WTC11 (cell line): ENCODE results near the gene DNMT3A. TPM values are rescaled to one million over a fixed set of nuclear protein-coding genes. Genes with fewer than 3 reads are reported as not detected.
A peak's percentile ranks its signal among the peaks of the same experiment; 100 is the strongest.

Experiments used
- ATAC-seq: fragments of 200-7000 bp; cut with Tn5 transposase; 2 replicates; pipeline ENCODE4 v1.10.0; 2021; ENCODE audit warnings: mild to moderate bottlenecking, moderate library complexity
- CTCF ChIA-PET: fragments of 300-600 bp; sonication (Branson Sonifier 250); formaldehyde crosslinking; loops from one replicate; lab custom pipeline; 2021; ENCODE audit warnings: antibody characterized with exemption; lab: Charles Lee
- POLR2A ChIA-PET: fragments of 350-600 bp; sonication (Branson Sonifier 250); formaldehyde crosslinking; loops from one replicate; lab custom pipeline; 2021; ENCODE audit warnings: antibody characterized with exemption; lab: Charles Lee
- DNase-seq: peaks from one replicate; pipeline ENCODE4 v3.0.0; 2021; ENCODE audit warnings: low spot score
- H3K27ac Mint-ChIP-seq: 2 replicates; pipeline ENCODE4 v1.8.0; 2021; ENCODE audit warnings: mixed read lengths
- H3K27me3 Mint-ChIP-seq: 2 replicates; pipeline ENCODE4 v1.8.0; 2021; ENCODE audit warnings: low read depth, mild to moderate bottlenecking, moderate library complexity, mixed read lengths
- H3K36me3 Mint-ChIP-seq: 2 replicates; pipeline ENCODE4 v1.8.0; 2021; ENCODE audit warnings: mixed read lengths
- H3K4me1 Mint-ChIP-seq: 2 replicates; pipeline ENCODE4 v1.8.0; 2022; ENCODE audit warnings: mixed read lengths
- H3K4me3 Mint-ChIP-seq: 2 replicates; pipeline ENCODE4 v1.8.0; 2021; ENCODE audit warnings: mild to moderate bottlenecking, moderate library complexity, mixed read lengths
- H3K9me3 Mint-ChIP-seq: 2 replicates; pipeline ENCODE4 v1.8.0; 2021; ENCODE audit warnings: mixed read lengths
- E2F1 ChIP-seq: sonication (generic); formaldehyde crosslinking; IDR thresholded peaks from 2 replicates; pipeline ENCODE4 v1.8.0; 2022; ENCODE audit warnings: mild to moderate bottlenecking, missing genetic modification reagents
- E2F5 ChIP-seq: sonication (generic); formaldehyde crosslinking; IDR thresholded peaks from 2 replicates; pipeline ENCODE4 v1.8.1; 2022; ENCODE audit warnings: mild to moderate bottlenecking, moderate library complexity, missing genetic modification reagents
- ETV6 ChIP-seq: sonication (generic); formaldehyde crosslinking; IDR thresholded peaks from 2 replicates; pipeline ENCODE4 v1.8.1; 2022; ENCODE audit warnings: mild to moderate bottlenecking, missing genetic modification reagents
- FOXP1 ChIP-seq: sonication (generic); formaldehyde crosslinking; IDR thresholded peaks from 2 replicates; pipeline ENCODE4 v1.8.0; 2022; ENCODE audit warnings: missing genetic modification reagents, mild to moderate bottlenecking, moderate library complexity, borderline replicate concordance
- GTF2I ChIP-seq: fragments of 250-450 bp; sonication (Bioruptor Pico); conservative IDR thresholded peaks from 2 replicates; pipeline ENCODE4 v1.4.0; 2021; ENCODE audit warnings: mild to moderate bottlenecking
- SOX15 ChIP-seq: fragments of 250-450 bp; sonication (Bioruptor Pico); IDR thresholded peaks from 2 replicates; pipeline ENCODE4 v1.9.0; 2021; ENCODE audit warnings: mild to moderate bottlenecking
- USF2 ChIP-seq: sonication (generic); formaldehyde crosslinking; IDR thresholded peaks from 2 replicates; pipeline ENCODE4 v1.8.1; 2023; ENCODE audit warnings: mild to moderate bottlenecking, missing genetic modification reagents, moderate library complexity
- ZNF281 ChIP-seq: sonication (generic); formaldehyde crosslinking; IDR thresholded peaks from 2 replicates; pipeline ENCODE4 v1.8.0; 2023; ENCODE audit warnings: mild to moderate bottlenecking, missing genetic modification reagents
- total RNA-seq: library from RNA; stranded (reverse); gene quantifications from 3 replicates; pipeline ENCODE4 v1.2.3, GENCODE V29; 2021
- TF ChIP-seq, protein P1 (sequence below): sonication (generic); formaldehyde crosslinking; conservative IDR thresholded peaks from 2 replicates; pipeline ENCODE4 v1.8.1; 2023; ENCODE audit warnings: mild to moderate bottlenecking, low read depth, missing genetic modification reagents, moderate library complexity
- TF ChIP-seq, protein P2 (sequence below): sonication (generic); formaldehyde crosslinking; IDR thresholded peaks from 2 replicates; pipeline ENCODE4 v1.8.0; 2022; ENCODE audit warnings: mild to moderate bottlenecking, missing genetic modification reagents

Gene DNMT3A
- total RNA-seq, 1 experiment from 2014 or later = 154 TPM

GRCh38 chr2:25251422-25252273 is 90.1 kb downstream of the DNMT3A start (continued):
- peak; percentile 52; the same call in 1 of the 2 replicates for TF ChIP-seq ZNF281 (CRISPR knock-in tag)
- no peak for TF ChIP-seq GTF2I (CRISPR knock-in tag)
- TF ChIP-seq FOXP1 = peak; percentile 66; the same call in 1 of the 2 replicates
- TF ChIP-seq E2F1 = peak; percentile 34; the same call in 1 of the 2 replicates
- TF ChIP-seq SOX15 (CRISPR knock-in tag) = no peak
- TF ChIP-seq, protein P1, sequence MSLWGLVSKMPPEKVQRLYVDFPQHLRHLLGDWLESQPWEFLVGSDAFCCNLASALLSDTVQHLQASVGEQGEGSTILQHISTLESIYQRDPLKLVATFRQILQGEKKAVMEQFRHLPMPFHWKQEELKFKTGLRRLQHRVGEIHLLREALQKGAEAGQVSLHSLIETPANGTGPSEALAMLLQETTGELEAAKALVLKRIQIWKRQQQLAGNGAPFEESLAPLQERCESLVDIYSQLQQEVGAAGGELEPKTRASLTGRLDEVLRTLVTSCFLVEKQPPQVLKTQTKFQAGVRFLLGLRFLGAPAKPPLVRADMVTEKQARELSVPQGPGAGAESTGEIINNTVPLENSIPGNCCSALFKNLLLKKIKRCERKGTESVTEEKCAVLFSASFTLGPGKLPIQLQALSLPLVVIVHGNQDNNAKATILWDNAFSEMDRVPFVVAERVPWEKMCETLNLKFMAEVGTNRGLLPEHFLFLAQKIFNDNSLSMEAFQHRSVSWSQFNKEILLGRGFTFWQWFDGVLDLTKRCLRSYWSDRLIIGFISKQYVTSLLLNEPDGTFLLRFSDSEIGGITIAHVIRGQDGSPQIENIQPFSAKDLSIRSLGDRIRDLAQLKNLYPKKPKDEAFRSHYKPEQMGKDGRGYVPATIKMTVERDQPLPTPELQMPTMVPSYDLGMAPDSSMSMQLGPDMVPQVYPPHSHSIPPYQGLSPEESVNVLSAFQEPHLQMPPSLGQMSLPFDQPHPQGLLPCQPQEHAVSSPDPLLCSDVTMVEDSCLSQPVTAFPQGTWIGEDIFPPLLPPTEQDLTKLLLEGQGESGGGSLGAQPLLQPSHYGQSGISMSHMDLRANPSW (CRISPR knock-in tag) = 0 out of 2 replicates have a peak, but pooled peaks have one; percentile 75
- TF ChIP-seq USF2 (CRISPR knock-in tag) = peak; percentile 28; the same call in 1 of the 2 replicates
- TF ChIP-seq, all 79 proteins: peak for 16

DNA sequence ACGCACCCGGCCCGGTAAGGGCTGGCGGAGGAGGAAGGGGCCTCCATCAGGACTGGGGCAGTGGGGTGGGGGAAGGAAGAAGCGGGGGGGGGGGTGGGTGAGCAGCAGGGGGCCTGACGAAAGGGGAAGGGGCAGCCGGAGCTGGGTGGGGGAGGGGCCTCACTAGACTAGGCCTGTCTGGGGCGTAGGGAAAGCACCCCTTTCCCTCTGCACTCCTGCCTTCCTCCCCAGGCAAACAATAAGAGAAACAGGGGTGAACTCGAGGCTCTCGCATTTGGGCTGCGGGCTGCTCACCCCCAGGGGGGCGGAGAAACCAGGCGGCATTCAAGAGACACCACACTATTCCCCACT is 90.7 kb downstream of the DNMT3A start:
- no peak for DNase-seq
- peak overlapping the region; percentile 82 for H3K4me3 Mint-ChIP-seq
- peaks cover 55% of the 10 kb centered on the region for H3K36me3 Mint-ChIP-seq
- peaks cover 44% of the 10 kb centered on the region for H3K4me1 Mint-ChIP-seq
- TF ChIP-seq ETV6 (CRISPR knock-in tag) (no peak), E2F5 (CRISPR knock-in tag) (0 out of 2 replicates have a peak, but pooled peaks have one; percentile 5)
- TF ChIP-seq, protein P2, sequence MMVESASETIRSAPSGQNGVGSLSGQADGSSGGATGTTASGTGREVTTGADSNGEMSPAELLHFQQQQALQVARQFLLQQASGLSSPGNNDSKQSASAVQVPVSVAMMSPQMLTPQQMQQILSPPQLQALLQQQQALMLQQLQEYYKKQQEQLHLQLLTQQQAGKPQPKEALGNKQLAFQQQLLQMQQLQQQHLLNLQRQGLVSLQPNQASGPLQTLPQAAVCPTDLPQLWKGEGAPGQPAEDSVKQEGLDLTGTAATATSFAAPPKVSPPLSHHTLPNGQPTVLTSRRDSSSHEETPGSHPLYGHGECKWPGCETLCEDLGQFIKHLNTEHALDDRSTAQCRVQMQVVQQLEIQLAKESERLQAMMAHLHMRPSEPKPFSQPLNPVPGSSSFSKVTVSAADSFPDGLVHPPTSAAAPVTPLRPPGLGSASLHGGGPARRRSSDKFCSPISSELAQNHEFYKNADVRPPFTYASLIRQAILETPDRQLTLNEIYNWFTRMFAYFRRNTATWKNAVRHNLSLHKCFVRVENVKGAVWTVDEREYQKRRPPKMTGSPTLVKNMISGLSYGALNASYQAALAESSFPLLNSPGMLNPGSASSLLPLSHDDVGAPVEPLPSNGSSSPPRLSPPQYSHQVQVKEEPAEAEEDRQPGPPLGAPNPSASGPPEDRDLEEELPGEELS = no peak
- TF ChIP-seq, all 79 proteins: peak for 1
- Mint-ChIP-seq H3K9me3 (0 out of 2 replicates have a peak, but pooled peaks cover 5% of the 10 kb centered on the region), H3K27me3 (no peaks in the 10 kb centered on the region; the same call in 1 of the 2 replicates), H3K27ac (peak overlapping the region; percentile 65; the same call in 1 of the 2 replicates)
- ChIA-PET CTCF (interaction anchor here (1.4 to 3.9 kb wide), 7 partner anchors 7 to 111 kb away, joined by 4 to 31 read pairs (median 10); no protein-coding TSS in a partner anchor), POLR2A (interaction anchor here (0.6 to 2.9 kb wide), 7 partner anchors 9 to 318 kb away, joined by 3 to 14 read pairs (median 4); no protein-coding TSS in a partner anchor)
- 0 out of 2 replicates have a peak, but pooled peaks have one; percentile 0 for ATAC-seq
